HEK293 (cell line): ENCODE data around the gene ARIH2.

Source experiments
- EGR2 ChIP-seq: fragments of 450-650 bp; formaldehyde crosslinking; IDR thresholded peaks from 2 replicates; pipeline ENCODE4 v1.5.1; 2016; ENCODE audit warnings: low read depth, missing biosample characterization, missing genetic modification characterization
- FEZF1 ChIP-seq: fragments of 450-650 bp; formaldehyde crosslinking; IDR thresholded peaks from 2 replicates; pipeline ENCODE4 v1.5.1; 2016; ENCODE audit warnings: missing biosample characterization, missing genetic modification characterization
- HOXD13 ChIP-seq: sonication (generic); formaldehyde crosslinking; IDR thresholded peaks from 2 replicates; pipeline ENCODE4 v1.8.0; 2022; ENCODE audit warnings: missing genetic modification reagents, borderline replicate concordance
- INSM2 ChIP-seq: fragments of 450-650 bp; formaldehyde crosslinking; IDR thresholded peaks from 2 replicates; pipeline ENCODE4 v1.5.1; 2016; ENCODE audit warnings: missing biosample characterization, missing genetic modification characterization
- KLF1 ChIP-seq: fragments of 450-650 bp; formaldehyde crosslinking; IDR thresholded peaks from 2 replicates; pipeline ENCODE4 v1.5.1; 2016; ENCODE audit warnings: missing biosample characterization, missing genetic modification characterization
- MEIS1 ChIP-seq: sonication (generic); formaldehyde crosslinking; IDR thresholded peaks from 2 replicates; pipeline ENCODE4 v1.8.1; 2022; ENCODE audit warnings: missing genetic modification reagents, mild to moderate bottlenecking, borderline replicate concordance
- MZF1 ChIP-seq: fragments of 450-650 bp; formaldehyde crosslinking; IDR thresholded peaks from 2 replicates; pipeline ENCODE4 v1.5.1; 2017; ENCODE audit warnings: missing biosample characterization, missing genetic modification characterization, borderline replicate concordance
- OVOL3 ChIP-seq: fragments of 450-650 bp; formaldehyde crosslinking; IDR thresholded peaks from 2 replicates; pipeline ENCODE4 v1.5.1; 2016; ENCODE audit warnings: missing biosample characterization, missing genetic modification characterization
- ZBTB48 ChIP-seq: fragments of 450-650 bp; formaldehyde crosslinking; IDR thresholded peaks from 2 replicates; pipeline ENCODE4 v1.5.1; 2016; ENCODE audit warnings: missing biosample characterization, missing genetic modification characterization
- ZBTB8A ChIP-seq: fragments of 450-650 bp; formaldehyde crosslinking; IDR thresholded peaks from 2 replicates; pipeline ENCODE4 v1.5.1; 2016; ENCODE audit warnings: missing biosample characterization, missing genetic modification characterization
- ZNF174 ChIP-seq: fragments of 450-650 bp; formaldehyde crosslinking; IDR thresholded peaks from 2 replicates; pipeline ENCODE4 v1.5.0; 2017; ENCODE audit warnings: missing biosample characterization, mild to moderate bottlenecking, missing genetic modification characterization
- ZNF239 ChIP-seq: fragments of 450-650 bp; formaldehyde crosslinking; IDR thresholded peaks from 2 replicates; pipeline ENCODE4 v1.5.1; 2016; ENCODE audit warnings: missing biosample characterization, missing genetic modification characterization
- ZNF341 ChIP-seq: fragments of 450-650 bp; formaldehyde crosslinking; IDR thresholded peaks from 2 replicates; pipeline ENCODE4; 2016; ENCODE audit warnings: low read depth, missing biosample characterization, missing genetic modification characterization
- ZNF350 ChIP-seq: fragments of 450-650 bp; formaldehyde crosslinking; IDR thresholded peaks from 2 replicates; pipeline ENCODE4 v1.5.0; 2017; ENCODE audit warnings: missing biosample characterization, mild to moderate bottlenecking, missing genetic modification characterization
- ZNF354C ChIP-seq: fragments of 450-650 bp; formaldehyde crosslinking; IDR thresholded peaks from 2 replicates; pipeline ENCODE4 v1.5.1; 2016; ENCODE audit warnings: missing biosample characterization, missing genetic modification characterization, low read depth, borderline replicate concordance
- ZNF555 ChIP-seq: fragments of 450-650 bp; formaldehyde crosslinking; conservative IDR thresholded peaks from 2 replicates; pipeline ENCODE4 v1.5.1; 2017; ENCODE audit warnings: missing biosample characterization, mild to moderate bottlenecking, missing genetic modification characterization, inconsistent platforms
- ZNF596 ChIP-seq: fragments of 450-650 bp; IDR thresholded peaks from 2 replicates; pipeline ENCODE4 v1.5.0; 2018; ENCODE audit warnings: missing biosample characterization, mild to moderate bottlenecking, missing genetic modification characterization, moderate library complexity
- ZNF658 ChIP-seq: fragments of 450-650 bp; formaldehyde crosslinking; IDR thresholded peaks from 2 replicates; pipeline ENCODE4; 2016; ENCODE audit warnings: missing biosample characterization, missing genetic modification characterization
- ZNF704 ChIP-seq: fragments of 450-650 bp; formaldehyde crosslinking; IDR thresholded peaks from 2 replicates; pipeline ENCODE4 v1.5.1; 2016; ENCODE audit warnings: missing biosample characterization, missing genetic modification characterization
- ZNF830 ChIP-seq: fragments of 450-650 bp; IDR thresholded peaks from 2 replicates; pipeline ENCODE4 v1.5.0; 2018; ENCODE audit warnings: missing biosample characterization, missing genetic modification characterization, low read depth, mild to moderate bottlenecking, moderate library complexity
- TF ChIP-seq, protein P1 (sequence below): fragments of 450-650 bp; formaldehyde crosslinking; IDR thresholded peaks from 2 replicates; pipeline ENCODE4 v1.5.1; 2016; ENCODE audit warnings: missing biosample characterization, missing genetic modification characterization
- TF ChIP-seq, protein P2 (sequence below): fragments of 450-650 bp; formaldehyde crosslinking; IDR thresholded peaks from 2 replicates; pipeline ENCODE4; 2016; ENCODE audit warnings: missing biosample characterization, missing genetic modification characterization
- TF ChIP-seq, protein P3 (sequence below): fragments of 450-650 bp; formaldehyde crosslinking; IDR thresholded peaks from 2 replicates; pipeline ENCODE4 v1.5.1; 2016; ENCODE audit warnings: missing biosample characterization, missing genetic modification characterization
- TF ChIP-seq, protein P4 (sequence below): fragments of 450-650 bp; formaldehyde crosslinking; IDR thresholded peaks from 2 replicates; pipeline ENCODE4 v1.5.1; 2016; ENCODE audit warnings: missing biosample characterization, missing genetic modification characterization
- TF ChIP-seq, protein P5 (sequence below): fragments of 450-650 bp; formaldehyde crosslinking; IDR thresholded peaks from 2 replicates; pipeline ENCODE4 v1.5.1; 2016; ENCODE audit warnings: missing biosample characterization, missing genetic modification characterization
- TF ChIP-seq, protein P6 (sequence below): fragments of 450-650 bp; IDR thresholded peaks from 2 replicates; pipeline ENCODE4 v1.5.1; 2018; ENCODE audit warnings: missing biosample characterization, missing genetic modification characterization

ARIH2 gene

GRCh38 chr3:49021213-49021812 lies 102.7 kb downstream of the ARIH2 start (continued):
- TF ChIP-seq, protein P1, sequence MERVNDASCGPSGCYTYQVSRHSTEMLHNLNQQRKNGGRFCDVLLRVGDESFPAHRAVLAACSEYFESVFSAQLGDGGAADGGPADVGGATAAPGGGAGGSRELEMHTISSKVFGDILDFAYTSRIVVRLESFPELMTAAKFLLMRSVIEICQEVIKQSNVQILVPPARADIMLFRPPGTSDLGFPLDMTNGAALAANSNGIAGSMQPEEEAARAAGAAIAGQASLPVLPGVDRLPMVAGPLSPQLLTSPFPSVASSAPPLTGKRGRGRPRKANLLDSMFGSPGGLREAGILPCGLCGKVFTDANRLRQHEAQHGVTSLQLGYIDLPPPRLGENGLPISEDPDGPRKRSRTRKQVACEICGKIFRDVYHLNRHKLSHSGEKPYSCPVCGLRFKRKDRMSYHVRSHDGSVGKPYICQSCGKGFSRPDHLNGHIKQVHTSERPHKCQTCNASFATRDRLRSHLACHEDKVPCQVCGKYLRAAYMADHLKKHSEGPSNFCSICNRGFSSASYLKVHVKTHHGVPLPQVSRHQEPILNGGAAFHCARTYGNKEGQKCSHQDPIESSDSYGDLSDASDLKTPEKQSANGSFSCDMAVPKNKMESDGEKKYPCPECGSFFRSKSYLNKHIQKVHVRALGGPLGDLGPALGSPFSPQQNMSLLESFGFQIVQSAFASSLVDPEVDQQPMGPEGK (tag by site-specific recombination), result peak; percentile 97; the same call in 1 of the 2 replicates
- TF ChIP-seq MEIS1 (CRISPR knock-in tag) (no peak), ZNF350 (tag by site-specific recombination) (no peak), ZBTB48 (tag by site-specific recombination) (peak; percentile 26; the same call in 1 of the 2 replicates), ZNF830 (tag by site-specific recombination) (no peak), KLF1 (peak; percentile 94; the same call in 1 of the 2 replicates), ZNF174 (no peak), ZNF596 (tag by site-specific recombination) (no peak), OVOL3 (no peak), ZNF341 (tag by site-specific recombination) (peak; percentile 12; the same call in 1 of the 2 replicates), ZNF704 (tag by site-specific recombination) (no peak), MZF1 (tag by site-specific recombination) (no peak; the same call in 1 of the 2 replicates), INSM2 (no peak; the same call in 1 of the 2 replicates), ZNF555 (tag by site-specific recombination) (no peak), ZNF658 (tag by site-specific recombination) (no peak), ZNF354C (tag by site-specific recombination) (no peak), HOXD13 (no peak), EGR2 (no peak), ZNF239 (tag by site-specific recombination) (no peak; the same call in 1 of the 2 replicates), ZBTB8A (tag by site-specific recombination) (peak; percentile 94), FEZF1 (no peak)
- TF ChIP-seq, protein P2, sequence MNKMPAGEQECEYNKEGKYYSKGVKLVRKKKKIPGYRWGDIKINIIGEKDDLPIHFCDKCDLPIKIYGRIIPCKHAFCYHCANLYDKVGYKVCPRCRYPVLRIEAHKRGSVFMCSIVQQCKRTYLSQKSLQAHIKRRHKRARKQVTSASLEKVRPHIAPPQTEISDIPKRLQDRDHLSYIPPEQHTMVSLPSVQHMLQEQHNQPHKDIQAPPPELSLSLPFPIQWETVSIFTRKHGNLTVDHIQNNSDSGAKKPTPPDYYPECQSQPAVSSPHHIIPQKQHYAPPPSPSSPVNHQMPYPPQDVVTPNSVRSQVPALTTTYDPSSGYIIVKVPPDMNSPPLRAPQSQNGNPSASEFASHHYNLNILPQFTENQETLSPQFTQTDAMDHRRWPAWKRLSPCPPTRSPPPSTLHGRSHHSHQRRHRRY (tag by site-specific recombination), result no peak
- TF ChIP-seq, protein P3, sequence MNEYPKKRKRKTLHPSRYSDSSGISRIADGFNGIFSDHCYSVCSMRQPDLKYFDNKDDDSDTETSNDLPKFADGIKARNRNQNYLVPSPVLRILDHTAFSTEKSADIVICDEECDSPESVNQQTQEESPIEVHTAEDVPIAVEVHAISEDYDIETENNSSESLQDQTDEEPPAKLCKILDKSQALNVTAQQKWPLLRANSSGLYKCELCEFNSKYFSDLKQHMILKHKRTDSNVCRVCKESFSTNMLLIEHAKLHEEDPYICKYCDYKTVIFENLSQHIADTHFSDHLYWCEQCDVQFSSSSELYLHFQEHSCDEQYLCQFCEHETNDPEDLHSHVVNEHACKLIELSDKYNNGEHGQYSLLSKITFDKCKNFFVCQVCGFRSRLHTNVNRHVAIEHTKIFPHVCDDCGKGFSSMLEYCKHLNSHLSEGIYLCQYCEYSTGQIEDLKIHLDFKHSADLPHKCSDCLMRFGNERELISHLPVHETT (tag by site-specific recombination), result no peak
- TF ChIP-seq, protein P4, sequence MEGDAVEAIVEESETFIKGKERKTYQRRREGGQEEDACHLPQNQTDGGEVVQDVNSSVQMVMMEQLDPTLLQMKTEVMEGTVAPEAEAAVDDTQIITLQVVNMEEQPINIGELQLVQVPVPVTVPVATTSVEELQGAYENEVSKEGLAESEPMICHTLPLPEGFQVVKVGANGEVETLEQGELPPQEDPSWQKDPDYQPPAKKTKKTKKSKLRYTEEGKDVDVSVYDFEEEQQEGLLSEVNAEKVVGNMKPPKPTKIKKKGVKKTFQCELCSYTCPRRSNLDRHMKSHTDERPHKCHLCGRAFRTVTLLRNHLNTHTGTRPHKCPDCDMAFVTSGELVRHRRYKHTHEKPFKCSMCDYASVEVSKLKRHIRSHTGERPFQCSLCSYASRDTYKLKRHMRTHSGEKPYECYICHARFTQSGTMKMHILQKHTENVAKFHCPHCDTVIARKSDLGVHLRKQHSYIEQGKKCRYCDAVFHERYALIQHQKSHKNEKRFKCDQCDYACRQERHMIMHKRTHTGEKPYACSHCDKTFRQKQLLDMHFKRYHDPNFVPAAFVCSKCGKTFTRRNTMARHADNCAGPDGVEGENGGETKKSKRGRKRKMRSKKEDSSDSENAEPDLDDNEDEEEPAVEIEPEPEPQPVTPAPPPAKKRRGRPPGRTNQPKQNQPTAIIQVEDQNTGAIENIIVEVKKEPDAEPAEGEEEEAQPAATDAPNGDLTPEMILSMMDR (tag by site-specific recombination), result no peak
- TF ChIP-seq, protein P5, sequence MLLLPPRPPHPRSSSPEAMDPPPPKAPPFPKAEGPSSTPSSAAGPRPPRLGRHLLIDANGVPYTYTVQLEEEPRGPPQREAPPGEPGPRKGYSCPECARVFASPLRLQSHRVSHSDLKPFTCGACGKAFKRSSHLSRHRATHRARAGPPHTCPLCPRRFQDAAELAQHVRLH (tag by site-specific recombination), result peak; percentile 29
- TF ChIP-seq, protein P6, sequence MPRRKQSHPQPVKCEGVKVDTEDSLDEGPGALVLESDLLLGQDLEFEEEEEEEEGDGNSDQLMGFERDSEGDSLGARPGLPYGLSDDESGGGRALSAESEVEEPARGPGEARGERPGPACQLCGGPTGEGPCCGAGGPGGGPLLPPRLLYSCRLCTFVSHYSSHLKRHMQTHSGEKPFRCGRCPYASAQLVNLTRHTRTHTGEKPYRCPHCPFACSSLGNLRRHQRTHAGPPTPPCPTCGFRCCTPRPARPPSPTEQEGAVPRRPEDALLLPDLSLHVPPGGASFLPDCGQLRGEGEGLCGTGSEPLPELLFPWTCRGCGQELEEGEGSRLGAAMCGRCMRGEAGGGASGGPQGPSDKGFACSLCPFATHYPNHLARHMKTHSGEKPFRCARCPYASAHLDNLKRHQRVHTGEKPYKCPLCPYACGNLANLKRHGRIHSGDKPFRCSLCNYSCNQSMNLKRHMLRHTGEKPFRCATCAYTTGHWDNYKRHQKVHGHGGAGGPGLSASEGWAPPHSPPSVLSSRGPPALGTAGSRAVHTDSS (tag by site-specific recombination), result 0 out of 2 replicates have a peak, but pooled peaks have one; percentile 22
